Memory B cell (primary cell): ENCODE measurements around the gene BCAP31.
"Not testable (repeated sequence)": the region's sequence is repeated elsewhere in the genome, so short reads cannot be mapped to it uniquely, and the experiment has no call there.

Source experiments
- ATAC-seq: fragments of 150-1000 bp; cut with Tn5 transposase; 2 replicates; pipeline ENCODE4 v1.10.0; 2021; ENCODE audit warnings: low read depth, mild to moderate bottlenecking, moderate library complexity
- DNase-seq, 2 donors: peaks; one replicate each; pipeline ENCODE4 v3.0.0; 2022; ENCODE audit warnings: low spot score in 2 of 2
- H3K27ac Mint-ChIP-seq: one replicate; pipeline ENCODE4 v1.8.0; 2022; ENCODE audit warnings: mild to moderate bottlenecking, moderate library complexity, mixed read lengths
- H3K27me3 Mint-ChIP-seq: one replicate; pipeline ENCODE4 v1.8.0; 2022; ENCODE audit warnings: mixed read lengths
- H3K36me3 Mint-ChIP-seq: one replicate; pipeline ENCODE4 v1.8.0; 2022; ENCODE audit warnings: mild to moderate bottlenecking, mixed read lengths
- H3K4me1 Mint-ChIP-seq: one replicate; pipeline ENCODE4 v1.8.0; 2022; ENCODE audit warnings: mixed read lengths
- H3K4me3 Mint-ChIP-seq: one replicate; pipeline ENCODE4 v1.8.0; 2022; ENCODE audit warnings: mild to moderate bottlenecking, moderate library complexity, mixed read lengths
- H3K9me3 Mint-ChIP-seq: one replicate; pipeline ENCODE4 v1.8.0; 2022; ENCODE audit warnings: mixed read lengths

Gene BCAP31

DNA sequence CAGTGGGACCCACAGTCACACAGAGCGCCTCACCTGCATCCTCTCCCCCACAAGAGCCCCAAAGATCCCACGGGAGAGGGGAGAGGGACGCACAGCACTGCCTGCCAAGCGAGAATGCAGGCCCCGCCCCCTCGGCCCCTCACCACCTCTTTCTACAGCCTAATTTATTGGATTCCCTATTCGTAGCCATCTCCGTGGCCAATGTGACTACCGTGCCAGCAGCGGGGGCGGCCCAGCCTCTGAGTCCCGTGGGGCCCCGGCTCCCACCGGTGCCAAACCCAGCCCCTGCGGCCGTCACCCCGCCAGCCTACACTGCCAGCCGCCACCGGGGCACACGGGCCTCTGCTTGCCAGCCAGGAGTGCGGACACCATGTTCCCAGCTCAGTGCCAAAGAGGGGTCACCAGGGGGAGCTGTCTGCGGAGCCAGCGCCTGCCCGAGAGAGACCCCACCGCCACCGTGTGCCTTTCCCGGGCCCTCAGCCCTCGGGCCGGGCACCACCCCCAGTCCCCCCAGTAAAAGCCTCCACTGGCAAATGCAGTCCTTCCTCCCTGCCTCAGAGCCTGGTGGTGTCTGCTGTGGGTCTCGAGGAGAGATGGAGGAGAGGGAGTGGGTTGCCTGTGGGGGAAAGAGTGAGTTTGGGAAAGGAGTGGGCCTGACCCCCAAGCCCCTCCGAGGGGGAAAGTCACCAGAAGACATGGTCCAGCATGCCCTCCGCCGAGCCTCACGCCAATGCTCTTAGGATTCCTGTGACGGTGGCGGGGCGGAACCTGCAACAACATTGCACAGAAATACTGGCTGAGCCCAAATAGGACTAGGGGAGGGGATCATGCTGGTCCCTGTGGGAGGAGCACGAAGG is 20.3 kb upstream of the BCAP31 start:
- DNase-seq (no peak), ATAC-seq (no peak)
- H3K27me3 Mint-ChIP-seq, result no peaks in the 10 kb centered on the region
- H3K9me3 Mint-ChIP-seq, result no peaks in the 10 kb centered on the region
- peaks cover 11% of the 10 kb centered on the region for H3K4me1 Mint-ChIP-seq
- H3K36me3 Mint-ChIP-seq, result no peaks in the 10 kb centered on the region
- no peak overlapping the region for H3K27ac Mint-ChIP-seq
- peak overlapping the region; percentile 46 for H3K4me3 Mint-ChIP-seq

DNA sequence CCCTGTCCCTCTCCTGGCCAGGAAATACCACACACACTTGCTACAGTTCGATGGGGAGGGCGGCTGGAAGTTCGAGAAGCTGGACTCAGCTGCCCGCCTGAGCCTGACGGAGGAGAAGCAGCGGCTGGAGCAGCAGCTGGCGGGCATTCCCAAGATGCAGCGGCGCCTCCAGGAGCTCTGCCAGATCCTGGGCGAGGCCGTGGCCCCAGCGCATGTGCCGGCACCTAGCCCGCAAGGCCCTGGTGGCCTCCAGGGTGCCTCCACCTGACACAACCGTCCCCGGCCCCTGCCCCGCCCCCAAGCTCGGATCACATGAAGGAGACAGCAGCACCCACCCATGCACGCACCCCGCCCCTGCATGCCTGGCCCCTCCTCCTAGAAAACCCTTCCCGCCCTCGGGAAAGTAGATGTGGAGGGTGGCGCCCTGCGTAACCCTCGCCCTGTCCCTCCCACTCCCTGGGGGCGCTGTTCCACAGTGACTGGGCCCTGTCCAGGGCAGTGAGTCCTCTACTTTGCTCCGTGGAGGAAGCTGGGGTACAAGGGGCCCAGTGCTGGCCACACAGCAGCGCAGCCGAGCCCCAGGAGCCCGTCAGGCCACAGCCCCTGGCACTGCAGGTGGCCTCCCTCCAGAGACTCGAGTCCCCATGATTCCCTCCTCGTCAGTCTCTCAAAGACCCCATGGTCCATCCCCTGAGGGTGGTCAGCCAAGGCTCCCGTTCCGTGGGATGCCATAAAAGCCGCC is 19.5 kb upstream of the BCAP31 start:
- H3K27me3 Mint-ChIP-seq, ATAC-seq, H3K27ac Mint-ChIP-seq, H3K36me3 Mint-ChIP-seq, H3K4me3 Mint-ChIP-seq, H3K9me3 Mint-ChIP-seq, DNase-seq: not testable (repeated sequence)
- H3K4me1 Mint-ChIP-seq, result peaks cover 11% of the 10 kb centered on the region

DNA sequence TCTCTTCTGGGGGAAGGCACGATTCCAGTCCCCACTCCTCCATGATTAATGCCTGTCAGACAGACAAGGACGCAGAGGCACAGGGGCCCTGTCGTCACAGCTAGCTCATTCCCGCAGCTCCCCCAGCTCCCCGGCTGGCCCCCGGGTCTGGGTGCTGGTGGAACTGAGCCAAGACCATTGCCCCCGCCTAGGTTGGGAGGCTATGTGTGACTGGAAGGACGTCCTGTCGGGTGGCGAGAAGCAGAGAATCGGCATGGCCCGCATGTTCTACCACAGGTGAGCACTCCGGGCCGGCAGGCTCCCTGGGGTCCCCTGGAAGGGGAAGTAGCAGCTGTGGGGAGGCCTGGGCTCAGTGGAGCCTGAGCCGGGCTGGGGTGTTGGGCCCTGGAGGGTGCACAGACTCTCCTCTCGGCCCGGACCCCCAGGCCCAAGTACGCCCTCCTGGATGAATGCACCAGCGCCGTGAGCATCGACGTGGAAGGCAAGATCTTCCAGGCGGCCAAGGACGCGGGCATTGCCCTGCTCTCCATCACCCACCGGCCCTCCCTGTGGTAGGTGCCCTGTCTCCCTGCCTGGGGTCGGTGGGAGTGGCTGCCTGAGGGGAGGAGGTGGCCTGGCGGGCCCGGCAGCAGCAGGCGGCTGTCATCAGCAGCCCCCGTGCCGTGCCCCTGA is 18.7 kb upstream of the BCAP31 start:
- not testable (repeated sequence) for H3K27me3 Mint-ChIP-seq, H3K36me3 Mint-ChIP-seq, H3K9me3 Mint-ChIP-seq, DNase-seq, H3K4me3 Mint-ChIP-seq, H3K27ac Mint-ChIP-seq, ATAC-seq
- peaks cover 11% of the 10 kb centered on the region for H3K4me1 Mint-ChIP-seq

GRCh38 chrX:153742111-153742510 is 17.9 kb upstream of the BCAP31 start:
- H3K9me3 Mint-ChIP-seq, H3K27me3 Mint-ChIP-seq, DNase-seq, H3K27ac Mint-ChIP-seq, ATAC-seq, H3K36me3 Mint-ChIP-seq, H3K4me3 Mint-ChIP-seq: not testable (repeated sequence)
- peaks cover 11% of the 10 kb centered on the region for H3K4me1 Mint-ChIP-seq

- Mint-ChIP-seq H3K27me3 (no peaks in the 10 kb centered on the region), H3K27ac (no peak overlapping the region), H3K36me3 (peaks cover 4% of the 10 kb centered on the region), H3K9me3 (no peaks in the 10 kb centered on the region), H3K4me1 (peaks cover 11% of the 10 kb centered on the region), H3K4me3 (no peak overlapping the region)
- no peak for DNase-seq
- no peak for ATAC-seq
Measured at GRCh38 chrX:153741446-153741845, 17.3 kb upstream of the BCAP31 start.

DNA sequence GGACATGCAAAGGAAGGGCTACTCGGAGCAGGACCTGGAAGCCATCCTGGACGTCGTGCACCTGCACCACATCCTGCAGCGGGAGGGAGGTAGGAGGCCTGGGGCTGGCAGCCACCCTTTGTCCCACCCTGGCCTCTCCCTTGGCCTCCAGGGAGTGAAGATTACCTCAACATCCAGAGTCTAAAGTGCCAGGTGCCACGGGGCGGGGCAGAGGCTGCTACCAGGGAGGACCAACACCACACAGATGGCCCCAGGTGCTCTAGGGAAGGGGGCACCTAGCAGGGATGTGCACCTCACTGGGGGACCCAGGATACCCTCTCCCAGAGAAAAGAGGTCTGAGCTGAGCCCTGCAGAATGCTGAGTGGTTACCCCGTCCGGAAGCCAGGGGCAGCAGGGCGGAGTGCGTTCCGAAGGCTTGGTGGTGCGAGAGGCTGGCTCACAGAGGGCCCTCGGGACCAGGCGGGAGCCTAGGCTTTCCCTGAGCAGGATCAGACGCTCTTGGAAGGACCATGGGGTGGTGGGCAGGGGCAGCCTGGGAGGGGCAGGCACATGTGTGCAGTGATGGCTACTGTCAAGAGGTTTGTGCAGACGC is 16.5 kb upstream of the BCAP31 start:
- DNase-seq (no peak), ATAC-seq (no peak)
- H3K9me3 Mint-ChIP-seq, result no peaks in the 10 kb centered on the region
- H3K27me3 Mint-ChIP-seq, result no peaks in the 10 kb centered on the region
- H3K4me1 Mint-ChIP-seq, result peaks cover 12% of the 10 kb centered on the region
- no peak overlapping the region for H3K27ac Mint-ChIP-seq
- no peak overlapping the region for H3K4me3 Mint-ChIP-seq
- H3K36me3 Mint-ChIP-seq, result peaks cover 6% of the 10 kb centered on the region

- DNase-seq, result no peak
- H3K4me3 Mint-ChIP-seq, result no peak overlapping the region
- peaks cover 19% of the 10 kb centered on the region for H3K4me1 Mint-ChIP-seq
- H3K27ac Mint-ChIP-seq, result no peak overlapping the region
- H3K9me3 Mint-ChIP-seq, result no peaks in the 10 kb centered on the region
- no peak for ATAC-seq
- H3K27me3 Mint-ChIP-seq, result no peaks in the 10 kb centered on the region
- peaks cover 7% of the 10 kb centered on the region for H3K36me3 Mint-ChIP-seq
Measured at GRCh38 chrX:153739754-153740486, 15.7 kb upstream of the BCAP31 start.

GRCh38 chrX:153738056-153738605 is 13.9 kb upstream of the BCAP31 start:
- Mint-ChIP-seq H3K4me3 (no peak overlapping the region), H3K27me3 (no peaks in the 10 kb centered on the region), H3K36me3 (peaks cover 9% of the 10 kb centered on the region), H3K4me1 (peaks cover 17% of the 10 kb centered on the region), H3K27ac (no peak overlapping the region), H3K9me3 (no peaks in the 10 kb centered on the region)
- ATAC-seq, result no peak
- no peak for DNase-seq

DNA sequence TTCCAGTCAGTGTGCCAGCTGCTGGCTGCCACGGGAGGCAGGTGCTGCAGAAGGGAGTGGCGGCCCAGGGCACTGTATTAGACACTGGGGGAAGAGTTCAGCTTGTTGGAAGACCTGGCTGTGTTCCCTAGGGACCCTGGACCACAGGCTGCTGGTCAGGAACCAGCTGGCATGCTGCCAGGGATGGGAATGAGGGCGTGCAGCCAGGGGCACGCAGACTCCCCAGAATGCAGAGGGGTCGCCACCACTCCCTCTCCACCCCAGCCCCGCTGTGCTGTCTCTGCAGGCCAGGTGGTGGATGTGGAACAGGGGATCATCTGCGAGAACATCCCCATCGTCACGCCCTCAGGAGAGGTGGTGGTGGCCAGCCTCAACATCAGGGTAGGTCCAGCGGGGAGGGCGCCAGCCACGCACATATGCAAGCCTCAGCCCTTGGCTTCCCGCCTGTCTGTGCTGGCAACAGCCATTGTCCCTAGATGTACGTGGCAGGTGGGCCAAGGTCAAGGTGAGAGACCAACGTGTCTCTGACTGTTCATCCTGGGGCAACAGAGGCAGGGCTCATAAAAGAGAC is 12.8 kb upstream of the BCAP31 start:
- peaks cover 10% of the 10 kb centered on the region for H3K36me3 Mint-ChIP-seq
- H3K4me3 Mint-ChIP-seq, result no peak overlapping the region
- no peak overlapping the region for H3K27ac Mint-ChIP-seq
- no peaks in the 10 kb centered on the region for H3K9me3 Mint-ChIP-seq
- H3K27me3 Mint-ChIP-seq, result no peaks in the 10 kb centered on the region
- ATAC-seq (no peak), DNase-seq (no peak)
- H3K4me1 Mint-ChIP-seq, result peaks cover 15% of the 10 kb centered on the region

DNA sequence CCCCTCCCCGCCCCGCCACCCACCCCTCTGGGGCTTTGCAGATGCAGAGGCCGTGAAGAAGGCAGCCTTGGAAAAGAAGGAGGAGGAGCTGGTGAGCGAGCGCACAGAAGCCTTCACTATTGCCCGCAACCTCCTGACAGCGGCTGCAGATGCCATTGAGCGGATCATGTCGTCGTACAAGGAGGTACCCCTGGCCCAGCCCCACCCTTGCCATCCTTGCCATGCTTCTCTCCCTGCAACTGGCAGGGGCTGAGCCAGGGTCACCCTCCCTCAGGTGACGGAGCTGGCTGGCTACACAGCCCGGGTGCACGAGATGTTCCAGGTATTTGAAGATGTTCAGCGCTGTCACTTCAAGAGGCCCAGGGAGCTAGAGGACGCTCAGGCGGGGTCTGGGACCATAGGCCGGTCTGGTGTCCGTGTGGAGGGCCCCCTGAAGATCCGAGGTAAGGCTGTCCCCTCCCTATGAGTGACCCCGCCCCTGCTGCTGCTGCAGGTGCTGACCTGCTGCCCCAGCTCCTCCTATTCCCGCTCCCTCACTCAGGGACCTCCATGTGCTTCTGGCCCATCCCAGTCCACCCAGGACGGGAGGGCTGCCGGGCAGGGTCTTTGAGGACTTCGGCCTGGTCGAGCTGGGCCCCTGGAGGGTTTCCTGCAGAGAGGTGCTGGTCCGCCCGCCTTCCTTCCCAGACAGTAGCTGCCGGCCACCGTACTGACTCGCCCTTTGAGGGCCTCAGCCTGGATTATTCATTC is 12.1 kb upstream of the BCAP31 start:
- Mint-ChIP-seq H3K9me3 (no peaks in the 10 kb centered on the region), H3K4me3 (no peak overlapping the region), H3K36me3 (peaks cover 15% of the 10 kb centered on the region), H3K27ac (no peak overlapping the region), H3K27me3 (no peaks in the 10 kb centered on the region), H3K4me1 (peaks cover 13% of the 10 kb centered on the region)
- ATAC-seq (no peak), DNase-seq (no peak)

- Mint-ChIP-seq H3K4me1 (peaks cover 13% of the 10 kb centered on the region), H3K4me3 (no peak overlapping the region), H3K27me3 (no peaks in the 10 kb centered on the region), H3K36me3 (peaks cover 20% of the 10 kb centered on the region), H3K9me3 (no peaks in the 10 kb centered on the region), H3K27ac (peak overlapping the region; percentile 19)
- ATAC-seq (peak; percentile 98), DNase-seq (no peak)
Measured at GRCh38 chrX:153735274-153735673, 11.1 kb upstream of the BCAP31 start.

DNA sequence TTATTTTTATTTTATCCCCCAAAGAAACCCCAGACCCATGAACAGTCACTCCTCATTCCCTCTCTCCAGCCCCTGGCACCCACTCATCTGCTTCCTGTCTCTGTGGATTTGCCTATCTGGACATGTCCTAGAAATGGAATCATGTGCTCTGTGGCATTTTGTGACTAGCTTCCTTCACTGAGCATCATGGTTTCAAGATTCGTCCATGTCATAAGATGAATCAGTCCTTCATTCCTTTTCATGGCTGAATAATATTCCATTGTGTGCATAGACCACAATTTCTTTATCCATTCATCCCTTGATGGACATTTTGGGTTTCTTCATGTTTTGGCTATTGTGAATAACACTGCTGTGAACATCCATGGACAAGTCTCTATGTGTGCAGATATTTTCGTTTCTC is 10.7 kb upstream of the BCAP31 start:
- DNase-seq (no peak), ATAC-seq (no peak)
- peaks cover 20% of the 10 kb centered on the region for H3K36me3 Mint-ChIP-seq
- H3K9me3 Mint-ChIP-seq, result no peaks in the 10 kb centered on the region
- H3K27ac Mint-ChIP-seq, result no peak overlapping the region
- H3K4me1 Mint-ChIP-seq, result peaks cover 13% of the 10 kb centered on the region
- H3K4me3 Mint-ChIP-seq, result no peak overlapping the region
- H3K27me3 Mint-ChIP-seq, result no peaks in the 10 kb centered on the region
